Measurements from ENCODE around the gene SGK1. TPM values are rescaled to one million over a fixed set of nuclear protein-coding genes. Genes with fewer than 3 reads are reported as not detected.
"Not testable (repeated sequence)": the region's sequence is repeated elsewhere in the genome, so short reads cannot be mapped to it uniquely, and the experiment has no call there.

The SGK1 gene
- total RNA-seq, 4 donors from 2014 or later, result 95.1 to 919 (median 248) TPM

DNA sequence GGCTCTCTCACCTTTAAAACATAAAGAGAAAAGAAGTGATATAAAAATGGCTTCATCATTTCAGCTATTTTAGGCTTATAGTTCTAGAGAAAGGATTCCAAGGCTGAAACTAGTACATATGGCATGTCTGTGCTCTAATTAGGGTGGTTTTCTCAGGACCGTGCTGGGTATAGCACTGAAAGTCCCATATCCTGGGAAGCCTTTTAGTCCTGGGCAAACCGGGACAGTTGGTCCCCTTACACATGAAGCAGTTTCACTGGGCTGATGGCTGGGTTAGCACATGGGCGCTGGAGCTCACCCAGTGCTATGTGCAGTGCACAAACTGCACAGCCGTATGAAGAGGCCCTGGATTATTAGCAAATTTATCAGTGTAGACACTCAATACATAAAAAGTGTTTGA lies 110.5 kb downstream of the SGK1 start:
- TF ChIP-seq, protein P1, sequence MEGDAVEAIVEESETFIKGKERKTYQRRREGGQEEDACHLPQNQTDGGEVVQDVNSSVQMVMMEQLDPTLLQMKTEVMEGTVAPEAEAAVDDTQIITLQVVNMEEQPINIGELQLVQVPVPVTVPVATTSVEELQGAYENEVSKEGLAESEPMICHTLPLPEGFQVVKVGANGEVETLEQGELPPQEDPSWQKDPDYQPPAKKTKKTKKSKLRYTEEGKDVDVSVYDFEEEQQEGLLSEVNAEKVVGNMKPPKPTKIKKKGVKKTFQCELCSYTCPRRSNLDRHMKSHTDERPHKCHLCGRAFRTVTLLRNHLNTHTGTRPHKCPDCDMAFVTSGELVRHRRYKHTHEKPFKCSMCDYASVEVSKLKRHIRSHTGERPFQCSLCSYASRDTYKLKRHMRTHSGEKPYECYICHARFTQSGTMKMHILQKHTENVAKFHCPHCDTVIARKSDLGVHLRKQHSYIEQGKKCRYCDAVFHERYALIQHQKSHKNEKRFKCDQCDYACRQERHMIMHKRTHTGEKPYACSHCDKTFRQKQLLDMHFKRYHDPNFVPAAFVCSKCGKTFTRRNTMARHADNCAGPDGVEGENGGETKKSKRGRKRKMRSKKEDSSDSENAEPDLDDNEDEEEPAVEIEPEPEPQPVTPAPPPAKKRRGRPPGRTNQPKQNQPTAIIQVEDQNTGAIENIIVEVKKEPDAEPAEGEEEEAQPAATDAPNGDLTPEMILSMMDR (IDR thresholded peaks at IDR 0.05), result no peak
- TF ChIP-seq POLR2A (IDR thresholded peaks at IDR 0.05), result no peak
- no peak for DNase-seq (ENCODE audit: low spot score in 2 of 2)
- H3K4me3 ChIP-seq (ENCODE audit: low read depth, poor library complexity, severe bottlenecking), result no peak overlapping the region
- intact Hi-C loops (cut with DNase I; ENCODE audit: low total_unique reads), result no loop called here
- 83 to 87% methylated on average over 4 of the region's 4 CpGs for WGBS, 2 donors

DNA sequence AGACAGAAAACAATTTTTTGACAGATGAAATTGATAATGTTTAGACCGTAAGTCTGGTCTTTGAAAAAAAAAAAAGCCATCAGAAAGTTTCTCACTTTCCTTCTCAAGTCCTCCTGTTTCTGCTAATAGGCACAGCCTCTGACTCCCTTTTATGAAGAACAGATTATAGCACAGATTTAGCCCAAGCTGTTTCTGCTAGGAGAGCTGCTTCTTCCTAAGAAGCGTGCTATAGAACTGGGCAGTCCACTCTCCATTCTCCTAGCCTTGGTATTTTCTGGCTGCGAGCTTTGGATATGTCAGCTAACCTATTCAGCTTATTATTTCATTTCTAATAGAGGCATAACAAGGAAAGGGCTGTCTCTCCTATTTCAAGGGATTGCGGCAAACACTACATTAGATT lies 112.5 kb downstream of the SGK1 start:
- TF ChIP-seq, protein P1 (IDR thresholded peaks at IDR 0.05), result no peak
- TF ChIP-seq POLR2A (IDR thresholded peaks at IDR 0.05), result no peak
- intact Hi-C loops (cut with DNase I; ENCODE audit: low total_unique reads), result no loop called here
- WGBS, 2 donors, result 88 to 90% methylated on average over 4 of the region's 4 CpGs

DNA sequence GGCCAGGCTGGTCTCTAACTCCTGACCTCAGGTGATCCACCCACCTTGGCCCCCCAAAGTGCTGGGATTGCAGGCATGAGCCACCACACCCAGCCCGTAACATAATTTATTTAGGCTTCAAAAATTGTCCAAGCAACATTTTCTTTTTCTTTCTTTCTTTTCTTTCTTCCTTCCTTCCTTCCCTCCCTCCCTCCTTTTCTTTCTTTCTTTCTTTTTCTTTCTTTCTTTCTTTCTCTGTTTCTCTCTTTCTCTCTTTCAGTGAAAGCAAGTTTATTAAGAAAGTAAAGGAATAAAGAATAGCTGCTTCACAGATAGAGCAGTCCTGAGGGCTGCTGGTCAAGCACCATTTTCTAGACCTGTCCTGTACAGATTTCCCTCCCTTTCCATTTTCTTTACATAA lies 113.2 kb downstream of the SGK1 start:
- H3K4me3 ChIP-seq (ENCODE audit: low read depth, poor library complexity, severe bottlenecking); DNase-seq (ENCODE audit: low spot score in 2 of 2): not testable (repeated sequence)
- WGBS, 2 donors, result 94 to 96% methylated on average over 1 of the region's 1 CpG
- intact Hi-C loops (cut with DNase I; ENCODE audit: low total_unique reads), result loop anchor here (5.0 kb wide), 1 partner anchor 1992 kb away; no protein-coding TSS in a partner anchor

More for the DNA sequence above, 112.5 kb downstream of the SGK1 start:
- DNase-seq (ENCODE audit: low spot score in 2 of 2), result no peak
- no peak overlapping the region for H3K4me3 ChIP-seq (ENCODE audit: low read depth, poor library complexity, severe bottlenecking)

DNA sequence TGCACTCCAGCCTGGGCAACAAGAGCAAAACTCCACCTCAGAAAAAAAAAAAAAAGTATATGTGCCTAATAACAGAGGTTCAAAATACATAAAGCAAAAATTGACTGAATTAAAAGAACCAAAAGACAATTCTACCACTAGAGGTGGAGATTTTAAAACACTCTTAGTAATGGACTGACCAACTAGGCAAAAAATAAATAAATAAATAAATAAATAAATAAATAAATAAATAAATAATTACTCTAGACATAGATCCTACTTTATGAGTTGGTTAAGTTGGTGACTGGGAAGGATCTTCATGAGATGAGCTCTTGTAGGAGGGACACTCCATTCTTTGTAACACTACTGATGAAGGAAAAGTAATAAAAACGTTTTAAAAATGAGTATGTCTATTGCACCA lies 113.9 kb downstream of the SGK1 start:
- no peak for DNase-seq (ENCODE audit: low spot score in 2 of 2)
- 74 to 86% methylated on average over 1 of the region's 1 CpG for WGBS, 2 donors
- TF ChIP-seq POLR2A (IDR thresholded peaks at IDR 0.05), result no peak
- TF ChIP-seq, protein P1 (IDR thresholded peaks at IDR 0.05), result no peak
- intact Hi-C loops (cut with DNase I; ENCODE audit: low total_unique reads), result loop anchor here (5.0 kb wide), 1 partner anchor 1992 kb away; no protein-coding TSS in a partner anchor
- no peak overlapping the region for H3K4me3 ChIP-seq (ENCODE audit: low read depth, poor library complexity, severe bottlenecking)

DNA sequence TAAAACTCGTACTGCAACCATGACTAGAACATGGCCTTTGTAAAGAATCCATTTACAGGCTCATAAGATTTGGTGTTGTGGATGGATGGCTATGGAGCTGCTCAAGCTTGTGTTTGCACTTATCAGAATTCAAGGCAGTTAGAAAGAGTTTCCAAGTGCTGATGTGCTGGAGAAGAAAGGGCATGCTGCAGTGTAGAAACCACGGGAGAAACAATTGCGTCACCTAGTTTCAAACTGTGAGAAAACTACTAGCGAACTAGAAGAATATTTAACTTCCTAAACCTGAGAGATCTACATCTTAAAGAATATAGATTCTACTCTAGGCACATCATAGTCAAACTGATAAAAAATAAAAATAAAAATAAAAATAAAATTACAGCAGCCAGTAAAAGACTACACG lies 116.2 kb downstream of the SGK1 start:
- no peak overlapping the region for H3K4me3 ChIP-seq (ENCODE audit: low read depth, poor library complexity, severe bottlenecking)
- intact Hi-C loops (cut with DNase I; ENCODE audit: low total_unique reads), result loop anchor here (5.0 kb wide), 1 partner anchor 1989 kb away; no protein-coding TSS in a partner anchor
- 93 to 94% methylated on average over 5 of the region's 5 CpGs for WGBS, 2 donors
- no peak for DNase-seq (ENCODE audit: low spot score in 2 of 2)
- TF ChIP-seq, protein P1 (IDR thresholded peaks at IDR 0.05), result no peak
- no peak for TF ChIP-seq POLR2A (IDR thresholded peaks at IDR 0.05)

DNA sequence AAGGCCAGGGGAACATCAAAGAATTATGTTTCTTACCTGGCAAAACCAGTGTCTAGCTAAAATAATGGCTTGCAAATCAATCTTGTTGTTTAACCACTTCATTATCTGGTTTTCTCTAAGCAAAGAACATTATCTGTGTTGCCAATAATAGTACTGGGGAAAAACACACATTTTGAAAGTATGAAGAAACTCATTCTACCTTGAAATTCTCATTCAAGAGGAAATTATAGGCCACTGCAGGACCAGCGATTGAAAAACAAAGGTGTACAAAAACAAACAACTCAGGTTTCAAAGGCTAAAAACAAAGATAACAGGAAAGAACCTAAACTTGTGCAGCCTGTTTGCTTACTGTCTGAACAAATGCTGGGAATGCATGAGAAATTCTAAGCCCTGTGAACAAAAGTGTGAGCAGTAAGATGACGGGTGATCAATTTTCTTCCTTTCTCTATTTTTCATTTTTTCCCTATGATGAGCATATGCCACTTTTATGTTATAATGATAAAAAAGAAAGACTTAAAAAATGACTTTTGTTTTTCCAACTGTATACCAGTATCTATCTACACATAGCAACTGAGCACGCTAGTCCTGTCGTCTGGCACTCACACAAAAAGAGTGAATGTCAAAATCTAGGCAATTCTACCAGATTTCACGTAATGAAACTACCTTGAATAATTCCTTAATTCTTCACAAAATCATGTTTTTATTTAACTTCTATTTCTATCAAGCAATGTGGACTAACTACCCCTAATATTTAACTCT lies 117.9 kb downstream of the SGK1 start:
- TF ChIP-seq, protein P1 (IDR thresholded peaks at IDR 0.05), result no peak
- TF ChIP-seq POLR2A (IDR thresholded peaks at IDR 0.05), result no peak
- 87 to 93% methylated on average over 5 of the region's 5 CpGs for WGBS, 2 donors
- no peak for DNase-seq (ENCODE audit: low spot score in 2 of 2)
- no peak overlapping the region for H3K4me3 ChIP-seq (ENCODE audit: low read depth, poor library complexity, severe bottlenecking)
- intact Hi-C loops (cut with DNase I; ENCODE audit: low total_unique reads), result loop anchor here (5.0 kb wide), 1 partner anchor 1988 kb away; no protein-coding TSS in a partner anchor
